ENCODE data around the gene VWCE. TPM values are rescaled to one million over a fixed set of nuclear protein-coding genes. Genes with fewer than 3 reads are reported as not detected.
"Not testable (repeated sequence)": the region's sequence is repeated elsewhere in the genome, so short reads cannot be mapped to it uniquely, and the experiment has no call there.

VWCE gene
- total RNA-seq, 1 donor from 2014 or later: 2.3 TPM

DNA sequence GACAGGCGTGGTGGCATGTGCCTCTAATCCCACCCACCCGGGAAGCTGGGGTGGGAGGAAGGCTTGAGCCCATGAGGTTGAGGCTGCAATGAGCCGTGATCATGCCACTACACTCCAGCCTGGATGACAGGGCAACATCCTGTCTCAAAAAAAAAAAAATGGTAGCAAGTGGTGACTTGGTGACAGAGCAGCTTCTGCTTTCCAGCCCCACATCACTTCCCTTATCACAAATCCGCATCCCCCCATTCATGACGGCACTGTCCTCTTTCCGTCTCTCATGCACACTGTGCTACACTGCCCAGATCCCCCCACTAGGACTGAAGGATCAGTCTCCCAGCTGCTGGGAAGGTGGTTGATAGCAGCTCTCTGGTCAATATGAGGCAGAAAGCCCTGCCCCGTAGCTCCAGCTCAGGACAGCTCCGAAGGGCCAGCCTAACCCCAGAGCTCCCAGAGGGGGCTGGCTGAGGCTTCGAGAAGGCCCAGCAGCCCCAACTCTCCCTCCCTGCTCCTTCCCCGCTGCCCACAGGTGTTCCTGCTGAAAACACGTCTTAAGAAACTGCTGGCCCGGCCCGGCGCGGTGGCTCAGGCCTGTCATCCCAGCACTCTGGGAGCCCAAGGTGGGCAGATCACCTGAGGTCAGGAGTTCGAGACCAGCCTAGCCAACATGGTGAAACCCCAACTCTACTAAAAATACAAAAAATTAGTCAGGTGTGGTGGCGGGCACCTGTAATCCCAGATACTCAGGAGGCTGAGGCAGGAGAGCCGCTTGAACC lies 38.2 kb downstream of the VWCE start:
- DNase-seq (ENCODE audit: low read depth in 2 of 2): no peak

DNA sequence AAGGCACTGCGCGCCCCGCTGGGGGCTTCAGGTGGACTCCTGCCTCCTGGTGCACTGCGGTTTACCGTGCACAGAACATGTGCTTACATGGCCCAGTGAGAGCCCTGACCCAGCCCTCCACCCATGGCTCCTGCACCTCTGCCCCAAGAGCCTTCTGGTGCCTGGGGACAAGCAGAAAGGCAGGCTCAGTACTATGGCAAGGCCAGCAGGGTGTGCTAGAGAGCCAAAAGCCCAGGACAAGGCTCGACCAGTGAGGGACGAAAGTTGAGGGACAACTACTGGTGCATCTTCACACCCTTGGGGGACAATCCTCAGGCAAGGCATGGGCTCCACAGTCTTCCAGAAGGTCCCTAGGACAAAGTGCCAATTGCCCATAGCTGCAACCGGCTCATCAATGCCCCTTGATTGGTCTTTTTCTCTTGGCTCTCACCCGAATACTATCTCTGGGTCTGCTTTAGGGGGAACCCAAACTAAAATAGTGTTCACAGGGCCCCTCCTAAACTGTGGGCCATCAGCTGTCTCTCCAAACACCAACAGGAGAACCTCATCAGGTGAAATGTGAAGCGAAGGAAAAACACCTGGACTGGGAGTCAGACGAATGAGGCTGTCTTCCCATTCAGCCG lies 40.6 kb downstream of the VWCE start:
- DNase-seq (ENCODE audit: low read depth in 2 of 2): peak; percentile 45 to 66

- DNase-seq (ENCODE audit: low read depth in 2 of 2): not testable (repeated sequence)
Observed at GRCh38 chr11:61252332-61252731, 42.8 kb downstream of the VWCE start.

- DNase-seq (ENCODE audit: low read depth in 2 of 2): not testable (repeated sequence)
Observed at GRCh38 chr11:61250796-61251765, 44.0 kb downstream of the VWCE start.

DNA sequence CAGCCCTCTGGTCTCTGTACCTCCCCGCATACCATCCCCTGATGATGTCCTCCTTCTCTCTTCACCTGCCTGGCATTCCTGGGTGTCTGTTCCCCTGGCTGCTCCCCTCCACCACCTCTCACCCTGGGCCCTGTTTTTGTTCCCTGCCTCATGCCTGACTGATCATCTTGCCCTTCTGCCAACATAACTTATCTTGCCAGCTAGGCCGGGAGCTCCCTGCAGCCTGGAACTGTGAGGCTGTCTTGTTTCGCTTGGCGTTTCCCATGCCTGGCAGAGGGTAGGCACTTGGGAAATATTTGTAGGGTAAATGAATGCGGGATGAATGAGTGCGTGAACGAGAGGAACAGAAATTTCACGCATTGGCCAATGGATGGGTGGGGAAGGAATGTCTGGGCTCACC lies 45.9 kb downstream of the VWCE start:
- not testable (repeated sequence) for DNase-seq (ENCODE audit: low read depth in 2 of 2)

DNA sequence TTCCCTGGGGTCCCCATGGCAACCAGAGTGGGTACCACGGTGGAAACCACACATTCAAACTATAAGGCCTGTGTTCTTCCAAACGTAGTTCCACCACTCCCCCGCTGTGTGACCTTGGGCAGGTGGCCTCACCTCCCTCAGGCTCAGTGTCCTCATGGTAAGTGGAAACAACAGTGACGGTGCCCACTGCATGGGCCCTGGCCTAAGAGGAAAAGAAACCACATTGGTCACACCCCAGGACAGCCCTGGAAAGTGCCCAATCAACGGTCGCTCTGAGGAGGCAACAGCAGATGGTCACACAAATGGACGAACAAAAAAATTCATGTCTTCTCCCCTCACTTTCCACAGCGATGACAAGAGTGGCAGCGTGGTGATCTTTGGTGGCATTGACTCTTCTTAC lies 47.0 kb downstream of the VWCE start:
- not testable (repeated sequence) for DNase-seq (ENCODE audit: low read depth in 2 of 2)

DNA sequence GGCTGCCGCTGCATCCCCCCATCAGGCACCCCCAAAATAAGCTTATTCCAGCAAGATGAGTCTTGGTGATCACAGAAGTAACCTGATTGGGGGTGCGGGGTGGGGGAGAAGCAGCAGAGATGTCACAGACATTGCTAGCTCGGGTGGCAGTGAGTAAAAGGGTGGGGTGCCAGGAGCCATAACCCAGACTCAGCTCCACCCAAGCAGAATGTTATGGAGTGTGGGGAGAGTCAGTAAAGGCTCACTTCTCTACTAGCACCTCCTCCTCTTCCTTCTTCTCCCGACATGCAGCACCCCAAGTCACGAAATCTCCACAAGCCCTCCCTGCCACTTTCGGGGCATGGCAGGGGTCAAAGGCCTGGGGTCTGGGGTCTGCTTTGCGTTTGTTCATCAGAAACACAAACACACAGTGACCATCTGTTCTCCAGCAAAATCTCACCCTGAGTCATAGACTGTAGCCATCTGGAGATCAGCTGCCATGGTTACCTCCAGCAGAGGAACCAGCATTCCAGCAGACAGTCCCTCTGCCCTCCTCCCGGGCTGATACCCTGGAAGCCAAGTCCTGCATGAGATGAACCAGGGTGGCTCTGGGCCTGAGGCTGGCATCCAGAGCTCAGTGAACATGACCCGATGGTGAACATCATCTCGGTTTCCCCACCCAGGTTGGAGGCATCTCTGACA lies 49.7 kb downstream of the VWCE start:
- DNase-seq (ENCODE audit: low read depth in 2 of 2): not testable (repeated sequence)

- DNase-seq (ENCODE audit: low read depth in 2 of 2): not testable (repeated sequence)
Observed at GRCh38 chr11:61241526-61241925, 53.6 kb downstream of the VWCE start.

GRCh38 chr11:61240875-61241274 lies 54.2 kb downstream of the VWCE start, which contains the start of gene PGA5:
Gene PGA5, plus strand, starts transcription at chr11:61241175. Its CDS starts 52 bp downstream, at chr11:61241227.
- not testable (repeated sequence) for DNase-seq (ENCODE audit: low read depth in 2 of 2)

- DNase-seq (ENCODE audit: low read depth in 2 of 2): not testable (repeated sequence)
Observed at GRCh38 chr11:61240288-61240687, 54.8 kb downstream of the VWCE start.

GRCh38 chr11:61237130-61237529 lies 58.0 kb downstream of the VWCE start:
- not testable (repeated sequence) for DNase-seq (ENCODE audit: low read depth in 2 of 2)

- DNase-seq (ENCODE audit: low read depth in 2 of 2): not testable (repeated sequence)
Observed at GRCh38 chr11:61232548-61233145, 62.5 kb downstream of the VWCE start.

GRCh38 chr11:61231585-61231984 lies 63.5 kb downstream of the VWCE start:
- not testable (repeated sequence) for DNase-seq (ENCODE audit: low read depth in 2 of 2)

GRCh38 chr11:61231033-61231432 lies 64.1 kb downstream of the VWCE start:
- not testable (repeated sequence) for DNase-seq (ENCODE audit: low read depth in 2 of 2)

DNA sequence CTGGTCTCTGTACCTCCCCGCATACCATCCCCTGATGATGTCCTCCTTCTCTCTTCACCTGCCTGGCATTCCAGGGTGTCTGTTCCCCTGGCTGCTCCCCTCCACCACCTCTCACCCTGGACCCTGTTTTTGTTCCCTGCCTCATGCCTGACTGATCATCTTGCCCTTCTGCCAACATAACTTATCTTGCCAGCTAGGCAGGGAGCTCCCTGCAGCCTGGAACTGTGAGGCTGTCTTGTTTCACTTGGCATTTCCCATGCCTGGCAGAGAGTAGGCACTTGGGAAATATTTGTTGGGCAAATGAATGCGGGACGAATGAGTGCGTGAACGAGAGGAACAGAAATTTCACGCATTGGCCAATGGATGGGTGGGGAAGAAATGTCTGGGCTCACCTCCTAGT lies 65.7 kb downstream of the VWCE start:
- not testable (repeated sequence) for DNase-seq (ENCODE audit: low read depth in 2 of 2)

- not testable (repeated sequence) for DNase-seq (ENCODE audit: low read depth in 2 of 2)
Observed at GRCh38 chr11:61226457-61227137, 68.5 kb downstream of the VWCE start.

DNA sequence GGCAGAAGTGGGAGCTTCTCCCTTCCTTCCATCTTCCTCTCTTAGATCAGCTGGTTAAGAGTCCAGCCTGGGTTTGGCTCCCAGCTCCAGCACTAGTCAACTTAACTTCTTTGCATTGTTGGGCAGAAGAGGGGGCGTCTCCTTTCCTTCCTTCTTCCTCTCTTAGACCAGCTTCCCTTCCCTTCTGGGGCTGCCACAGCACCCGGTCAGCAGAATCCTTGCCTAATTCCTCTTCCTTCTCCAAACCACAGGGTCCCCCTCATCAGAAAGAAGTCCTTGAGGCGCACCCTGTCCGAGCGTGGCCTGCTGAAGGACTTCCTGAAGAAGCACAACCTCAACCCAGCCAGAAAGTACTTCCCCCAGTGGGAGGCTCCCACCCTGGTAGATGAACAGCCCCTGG lies 72.4 kb downstream of the VWCE start:
- not testable (repeated sequence) for DNase-seq (ENCODE audit: low read depth in 2 of 2)

GRCh38 chr11:61222047-61222446 lies 73.1 kb downstream of the VWCE start, which contains the start of gene PGA4:
Gene PGA4, plus strand, starts transcription at chr11:61222347. Its CDS starts 54 bp downstream, at chr11:61222401.
- DNase-seq (ENCODE audit: low read depth in 2 of 2): not testable (repeated sequence)

- DNase-seq (ENCODE audit: low read depth in 2 of 2): not testable (repeated sequence)
Observed at GRCh38 chr11:61219016-61219415, 76.1 kb downstream of the VWCE start.

DNA sequence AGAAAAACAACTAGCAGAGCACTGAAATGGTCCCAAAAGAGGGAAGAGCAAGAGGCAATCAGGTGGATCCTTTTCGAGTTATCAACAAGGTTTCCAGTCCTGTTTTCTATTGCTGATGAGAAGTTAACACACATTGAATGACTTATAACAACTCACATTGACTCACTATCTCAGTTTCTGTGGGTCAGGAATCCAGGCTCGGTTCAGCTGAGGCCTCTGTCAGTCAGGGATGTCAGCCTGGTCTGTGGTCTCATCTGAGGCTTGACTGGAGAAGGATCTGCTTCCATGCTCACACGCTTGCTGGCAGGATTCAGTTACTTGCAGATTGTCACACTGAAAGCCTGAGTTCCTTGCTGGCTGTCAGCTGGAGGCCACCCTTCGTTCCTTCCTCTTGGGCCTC lies 76.8 kb downstream of the VWCE start:
- DNase-seq (ENCODE audit: low read depth in 2 of 2): not testable (repeated sequence)

Data from dermis microvascular lymphatic vessel endothelial cell (primary cell).